IPS-20b (cell line): ENCODE results near the gene MED31.
"Not testable (repeated sequence)": the region's sequence is repeated elsewhere in the genome, so short reads cannot be mapped to it uniquely, and the experiment has no call there.

ENCODE experiments used
- H3K27ac ChIP-seq: one replicate; pipeline ENCODE4 v1.5.1; 2013; ENCODE audit warnings: low read length
- H3K27me3 ChIP-seq: 2 replicates; pipeline ENCODE4 v1.6.1; 2013; ENCODE audit warnings: mild to moderate bottlenecking, low read length, inconsistent platforms; ENCODE audit not compliant: insufficient read depth
- H3K36me3 ChIP-seq: 2 replicates; pipeline ENCODE4 v1.6.1; 2013; ENCODE audit warnings: low read depth, mild to moderate bottlenecking, inconsistent platforms, low read length, moderate library complexity; ENCODE audit not compliant: insufficient read depth
- H3K4me1 ChIP-seq: 2 replicates; pipeline ENCODE4 v1.6.1; 2013; ENCODE audit warnings: mild to moderate bottlenecking, control low read depth, inconsistent platforms, low read length, moderate library complexity; ENCODE audit not compliant: insufficient read depth
- H3K4me3 ChIP-seq: 2 replicates; pipeline ENCODE4 v1.5.1; 2013; ENCODE audit warnings: mild to moderate bottlenecking, low read length, inconsistent platforms
- H3K9ac ChIP-seq: 2 replicates; pipeline ENCODE4 v1.6.1; 2013; ENCODE audit warnings: low read depth, mild to moderate bottlenecking, inconsistent platforms, low read length, moderate library complexity
- H3K9me3 ChIP-seq: 2 replicates; pipeline ENCODE4 v1.6.1; 2013; ENCODE audit warnings: mild to moderate bottlenecking, low read depth, low read length, inconsistent platforms; ENCODE audit not compliant: insufficient read depth

MED31 gene

GRCh38 chr17:6663200-6663599 lies 11.8 kb upstream of the MED31 start:
- H3K9me3 ChIP-seq, H3K4me3 ChIP-seq, H3K36me3 ChIP-seq, H3K27ac ChIP-seq, H3K4me1 ChIP-seq, H3K9ac ChIP-seq: not testable (repeated sequence)
- H3K27me3 ChIP-seq: peaks cover 53% of the 10 kb centered on the region

GRCh38 chr17:6661464-6661848 lies 10.1 kb upstream of the MED31 start:
- no peaks in the 10 kb centered on the region for H3K4me1 ChIP-seq
- no peaks in the 10 kb centered on the region for H3K36me3 ChIP-seq
- peaks cover 64% of the 10 kb centered on the region for H3K27me3 ChIP-seq
- H3K4me3 ChIP-seq: no peak overlapping the region
- H3K27ac ChIP-seq: no peak overlapping the region
- no peaks in the 10 kb centered on the region for H3K9me3 ChIP-seq
- H3K9ac ChIP-seq: no peak overlapping the region

GRCh38 chr17:6660805-6661463 lies 9.5 kb upstream of the MED31 start:
- Histone ChIP-seq H3K4me3 (no peak overlapping the region), H3K9ac (no peak overlapping the region), H3K36me3 (no peaks in the 10 kb centered on the region), H3K4me1 (no peaks in the 10 kb centered on the region), H3K9me3 (no peaks in the 10 kb centered on the region), H3K27me3 (peaks cover 65% of the 10 kb centered on the region), H3K27ac (no peak overlapping the region)

- Histone ChIP-seq H3K9ac (no peak overlapping the region), H3K27me3 (peaks cover 65% of the 10 kb centered on the region), H3K4me3 (no peak overlapping the region), H3K27ac (no peak overlapping the region), H3K36me3 (no peaks in the 10 kb centered on the region), H3K4me1 (peaks cover 5% of the 10 kb centered on the region; the same call in 1 of the 2 replicates), H3K9me3 (no peaks in the 10 kb centered on the region)
These were observed 8.7 kb upstream of the MED31 start for GRCh38 chr17:6660101-6660500.

- H3K27ac ChIP-seq, H3K9ac ChIP-seq, H3K4me3 ChIP-seq, H3K9me3 ChIP-seq, H3K36me3 ChIP-seq: not testable (repeated sequence)
- H3K27me3 ChIP-seq: peaks cover 75% of the 10 kb centered on the region
- H3K4me1 ChIP-seq: peaks cover 14% of the 10 kb centered on the region; the same call in 1 of the 2 replicates
These were observed 7.0 kb upstream of the MED31 start for GRCh38 chr17:6658411-6658810.

GRCh38 chr17:6657633-6658287 lies 6.4 kb upstream of the MED31 start:
- H3K36me3 ChIP-seq: no peaks in the 10 kb centered on the region
- no peak overlapping the region for H3K27ac ChIP-seq
- peaks cover 82% of the 10 kb centered on the region for H3K27me3 ChIP-seq
- peaks cover 14% of the 10 kb centered on the region; the same call in 1 of the 2 replicates for H3K4me1 ChIP-seq
- H3K4me3 ChIP-seq: peak overlapping the region; percentile 63; the same call in 1 of the 2 replicates
- H3K9me3 ChIP-seq: no peaks in the 10 kb centered on the region
- no peak overlapping the region for H3K9ac ChIP-seq

- not testable (repeated sequence) for H3K27ac ChIP-seq, H3K36me3 ChIP-seq, H3K9ac ChIP-seq, H3K9me3 ChIP-seq
- Histone ChIP-seq H3K4me1 (peaks cover 14% of the 10 kb centered on the region; the same call in 1 of the 2 replicates), H3K27me3 (peaks cover 89% of the 10 kb centered on the region), H3K4me3 (peak overlapping the region; percentile 63)
These were observed 5.6 kb upstream of the MED31 start for GRCh38 chr17:6656797-6657632.

GRCh38 chr17:6655732-6656361 lies 4.4 kb upstream of the MED31 start:
- not testable (repeated sequence) for H3K9me3 ChIP-seq, H3K36me3 ChIP-seq, H3K27ac ChIP-seq
- Histone ChIP-seq H3K27me3 (peaks cover 85% of the 10 kb centered on the region), H3K9ac (peak overlapping the region; percentile 41; the same call in 1 of the 2 replicates), H3K4me1 (peaks cover 14% of the 10 kb centered on the region; the same call in 1 of the 2 replicates), H3K4me3 (peak overlapping the region; percentile 62)

- peaks cover 14% of the 10 kb centered on the region; the same call in 1 of the 2 replicates for H3K4me1 ChIP-seq
- no peaks in the 10 kb centered on the region for H3K9me3 ChIP-seq
- H3K9ac ChIP-seq: peak overlapping the region; percentile 43; the same call in 1 of the 2 replicates
- no peaks in the 10 kb centered on the region for H3K36me3 ChIP-seq
- H3K27ac ChIP-seq: no peak overlapping the region
- H3K27me3 ChIP-seq: peaks cover 77% of the 10 kb centered on the region
- peak overlapping the region; percentile 62 for H3K4me3 ChIP-seq
These were observed 3.7 kb upstream of the MED31 start for GRCh38 chr17:6654841-6655731.

GRCh38 chr17:6651919-6652452 lies 581 bp upstream of the MED31 start:
- H3K27me3 ChIP-seq: peaks cover 53% of the 10 kb centered on the region
- H3K9ac ChIP-seq: no peak overlapping the region; the same call in 1 of the 2 replicates
- H3K36me3 ChIP-seq: peaks cover 19% of the 10 kb centered on the region; the same call in 1 of the 2 replicates
- H3K9me3 ChIP-seq: no peaks in the 10 kb centered on the region
- peaks cover 14% of the 10 kb centered on the region; the same call in 1 of the 2 replicates for H3K4me1 ChIP-seq
- H3K4me3 ChIP-seq: peak overlapping the region; percentile 89
- no peak overlapping the region for H3K27ac ChIP-seq
